GM23338 (cell line): Measurements from ENCODE around the gene TIPIN. TPM values are rescaled to one million over a fixed set of nuclear protein-coding genes. Genes with fewer than 3 reads are reported as not detected.
"Not testable (repeated sequence)": the region's sequence is repeated elsewhere in the genome, so short reads cannot be mapped to it uniquely, and the experiment has no call there.

ENCODE experiments used
- ATAC-seq: fragments of 200-7000 bp; cut with Tn5 transposase; 3 replicates; pipeline ENCODE4 v1.9.1; 2020
- DNase-seq: peaks from one replicate; pipeline ENCODE4 v3.0.0-alpha.2; 2015; ENCODE audit warnings: low spot score
- H2AFZ ChIP-seq: fragments of 200-600 bp; sonication (generic); 2 replicates; pipeline ENCODE4 v1.8.0; 2016; ENCODE audit warnings: antibody characterized with exemption, mild to moderate bottlenecking, moderate library complexity
- H3F3A ChIP-seq: fragments of 200-600 bp; sonication (generic); replicated peaks from 2 replicates; pipeline ENCODE4 v1.8.0; 2017; ENCODE audit warnings: antibody characterized with exemption, mixed run types, low read depth
- H3K27ac ChIP-seq: fragments of 200-600 bp; sonication (generic); 2 replicates; pipeline ENCODE4 v1.6.1; 2016; ENCODE audit warnings: low read depth
- H3K27me3 ChIP-seq: fragments of 200-600 bp; sonication (generic); 2 replicates; pipeline ENCODE4 v1.8.0; 2016; ENCODE audit warnings: mild to moderate bottlenecking, mixed run types, moderate library complexity; ENCODE audit not compliant: insufficient read depth
- H3K36me3 ChIP-seq: fragments of 200-600 bp; sonication (generic); 2 replicates; pipeline ENCODE4 v1.8.0; 2016; ENCODE audit warnings: mild to moderate bottlenecking; ENCODE audit not compliant: insufficient read depth
- H3K4me1 ChIP-seq: fragments of 200-600 bp; sonication (generic); 2 replicates; pipeline ENCODE4 v1.8.0; 2016; ENCODE audit warnings: mild to moderate bottlenecking, moderate library complexity; ENCODE audit not compliant: insufficient read depth
- H3K4me2 ChIP-seq: fragments of 200-600 bp; sonication (generic); 2 replicates; pipeline ENCODE4 v1.7.1; 2017; ENCODE audit warnings: mixed run types
- H3K4me3 ChIP-seq: fragments of 200-600 bp; sonication (generic); 2 replicates; pipeline ENCODE4 v1.6.1; 2016; ENCODE audit warnings: mixed run types
- H3K79me2 ChIP-seq: fragments of 200-600 bp; sonication (generic); replicated peaks from 2 replicates; pipeline ENCODE4 v1.8.0; 2017; ENCODE audit warnings: mild to moderate bottlenecking; ENCODE audit not compliant: insufficient read depth
- H3K9me2 ChIP-seq: fragments of 200-600 bp; sonication (generic); 2 replicates; pipeline ENCODE4 v1.8.0; 2017; ENCODE audit not compliant: insufficient read depth
- H4K20me1 ChIP-seq: fragments of 200-600 bp; sonication (generic); replicated peaks from 2 replicates; pipeline ENCODE4 v1.8.0; 2017; ENCODE audit warnings: mild to moderate bottlenecking; ENCODE audit not compliant: insufficient read depth
- H3K27ac Mint-ChIP-seq: 2 replicates; pipeline ENCODE4 v1.8.0; 2020; ENCODE audit warnings: inconsistent platforms, mild to moderate bottlenecking, moderate library complexity, mixed read lengths
- H3K27me3 Mint-ChIP-seq: 3 replicates; pipeline ENCODE4 v1.8.0; 2022; ENCODE audit warnings: low read depth, mild to moderate bottlenecking, moderate library complexity, mixed read lengths, inconsistent platforms; ENCODE audit not compliant: insufficient read depth, poor library complexity
- H3K36me3 Mint-ChIP-seq: 3 replicates; pipeline ENCODE4 v1.8.0; 2021; ENCODE audit warnings: low read depth, mild to moderate bottlenecking, inconsistent platforms, moderate library complexity, mixed read lengths
- H3K4me1 Mint-ChIP-seq: 3 replicates; pipeline ENCODE4 v1.8.0; 2020; ENCODE audit warnings: mild to moderate bottlenecking, inconsistent platforms, mixed read lengths
- H3K4me3 Mint-ChIP-seq: 3 replicates; pipeline ENCODE4 v1.8.0; 2021; ENCODE audit warnings: moderate library complexity, mild to moderate bottlenecking, inconsistent platforms, mixed read lengths
- H3K9me3 Mint-ChIP-seq: 3 replicates; pipeline ENCODE4 v1.8.0; 2020; ENCODE audit warnings: moderate library complexity, mild to moderate bottlenecking, inconsistent platforms, mixed read lengths
- CTCF ChIP-seq, 2 experiments: fragments of 200-600 bp in 1 of 2; sonication (generic) in 1 of 2; conservative IDR thresholded peaks; 2 replicates each; pipeline versions ENCODE4 v1.5.1 to v1.6.1; 2016 to 2017; ENCODE audit warnings: antibody characterized with exemption in 2 of 2, low read depth in 2 of 2, mild to moderate bottlenecking in 2 of 2, moderate library complexity in 1 of 2
- ETS1 ChIP-seq: IDR thresholded peaks from 2 replicates; pipeline ENCODE4 v1.6.1; 2016; ENCODE audit warnings: antibody characterized with exemption
- JUNB ChIP-seq: IDR thresholded peaks from one replicate; pipeline ENCODE4 v1.6.1; 2016; ENCODE audit warnings: antibody characterized with exemption; ENCODE audit not compliant: unreplicated experiment
- NANOG ChIP-seq: IDR thresholded peaks from 2 replicates; pipeline ENCODE4 v1.6.1; 2016; ENCODE audit warnings: antibody characterized with exemption, borderline replicate concordance
- ZNF114 ChIP-seq: fragments of 250-450 bp; sonication (Bioruptor Pico); IDR thresholded peaks from 2 replicates; pipeline ENCODE4 v1.5.0; 2020; ENCODE audit warnings: mild to moderate bottlenecking, moderate library complexity
- ZNF462 ChIP-seq: fragments of 250-450 bp; sonication (Bioruptor Pico); IDR thresholded peaks from 2 replicates; pipeline ENCODE4 v1.5.0; 2020; ENCODE audit warnings: mild to moderate bottlenecking, moderate library complexity
- polyA plus RNA-seq: library from polyadenylated mRNA; unstranded; fragments of >200 nt; fragmentation: Nextera tagmentation; extraction: Ambion mirVana; gene quantifications from 2 replicates; pipeline ENCODE4 v1.2.1, GENCODE V29; 2016
- total RNA-seq: library from RNA; depleted of rRNA; stranded (reverse); fragments of >200 nt; shearing (Covaris generic); gene quantifications from 2 replicates; pipeline ENCODE4 v1.2.3, GENCODE V29; 2014

Gene TIPIN
- total and polyA plus RNA-seq, 2 experiments from 2014 or later = 25.3 to 39.1 TPM

DNA sequence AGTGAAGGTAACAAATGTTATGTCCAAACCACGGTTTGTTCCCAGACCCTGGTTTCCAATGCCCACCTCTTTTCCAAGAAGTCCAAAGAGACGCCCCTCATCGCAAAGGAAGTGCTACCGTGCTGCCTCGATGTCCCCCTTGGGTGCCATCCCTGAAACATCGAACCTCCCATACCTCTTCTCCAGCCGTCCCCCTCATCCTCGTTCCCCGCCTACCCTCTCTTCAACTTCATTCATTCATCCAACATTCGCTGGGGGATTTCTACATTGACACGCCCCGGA lies 467 bp downstream of the TIPIN start (continued):
- no peak for TF ChIP-seq ZNF462 (CRISPR knock-in tag)
- no peak for TF ChIP-seq NANOG
- TF ChIP-seq JUNB = no peak
- no peak for TF ChIP-seq ETS1
- TF ChIP-seq CTCF (conservative IDR thresholded peaks at IDR 0.05; ENCODE audit: low read depth in 2 of 2) = no peak
- no peak for TF ChIP-seq ZNF114 (CRISPR knock-in tag)

DNA sequence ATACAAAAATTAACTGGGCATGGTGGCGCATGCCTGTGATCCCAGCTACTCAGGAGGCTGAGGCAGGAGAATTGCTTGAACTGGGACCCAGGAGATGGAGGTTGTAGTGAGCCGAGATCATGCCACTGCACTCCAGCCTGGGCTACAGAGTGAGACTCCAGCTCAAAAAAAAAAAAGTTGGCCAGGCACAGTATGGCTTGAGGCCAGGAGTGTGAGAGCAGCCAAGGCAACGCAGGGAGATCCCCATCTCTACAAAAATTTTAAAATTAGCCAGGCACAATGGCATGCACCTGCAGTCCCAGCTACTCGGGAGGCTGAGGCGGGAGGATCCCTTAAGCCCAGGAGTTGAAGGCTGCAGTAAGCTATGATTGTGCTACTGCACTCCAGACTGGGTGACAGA lies 8.0 kb downstream of the TIPIN start:
- not testable (repeated sequence) for H3K27ac Mint-ChIP-seq, H3K27me3 ChIP-seq, DNase-seq, H3K9me2 ChIP-seq, H3K4me1 ChIP-seq, H3K4me3 Mint-ChIP-seq, H3K27ac ChIP-seq, H3K27me3 Mint-ChIP-seq, H3K4me1 Mint-ChIP-seq, H4K20me1 ChIP-seq, H3K4me3 ChIP-seq, ATAC-seq, H3K9me3 Mint-ChIP-seq, H3F3A ChIP-seq, H3K4me2 ChIP-seq, H2AFZ ChIP-seq, H3K79me2 ChIP-seq
- peaks cover 48% of the 10 kb centered on the region for H3K36me3 ChIP-seq
- peaks cover 69% of the 10 kb centered on the region for H3K36me3 Mint-ChIP-seq
